DMS114 treated with DMSO at 0.1 percent for 48 hours (cell line): ENCODE data around the gene FBLN2.

ENCODE experiments used
- DNase-seq: peaks from one replicate; lab custom pipeline; 2025; ENCODE audit not compliant: unreplicated experiment; lab: John Stamatoyannopoulos, UW

FBLN2 gene

GRCh38 chr3:13530241-13531009 is 18.5 kb upstream of the FBLN2 start:
- no peak for DNase-seq

- DNase-seq = no peak
Measured at GRCh38 chr3:13532085-13532484, 16.8 kb upstream of the FBLN2 start.

GRCh38 chr3:13532631-13533030 is 16.3 kb upstream of the FBLN2 start:
- DNase-seq = no peak

- no peak for DNase-seq
Measured at GRCh38 chr3:13533885-13534301, 15.0 kb upstream of the FBLN2 start.

GRCh38 chr3:13535526-13535875 is 13.4 kb upstream of the FBLN2 start:
- DNase-seq = no peak

GRCh38 chr3:13535905-13536304 is 13.0 kb upstream of the FBLN2 start:
- no peak for DNase-seq

GRCh38 chr3:13536432-13536831 is 12.5 kb upstream of the FBLN2 start:
- no peak for DNase-seq

- DNase-seq = no peak
Measured at GRCh38 chr3:13536832-13537231, 12.1 kb upstream of the FBLN2 start.

GRCh38 chr3:13537244-13537908 is 11.5 kb upstream of the FBLN2 start:
- DNase-seq = no peak

GRCh38 chr3:13537909-13538296 is 11.0 kb upstream of the FBLN2 start:
- DNase-seq = no peak

- DNase-seq = no peak
Measured at GRCh38 chr3:13538520-13539291, 10.2 kb upstream of the FBLN2 start.

- no peak for DNase-seq
Measured at GRCh38 chr3:13539292-13539638, 9.7 kb upstream of the FBLN2 start.

- no peak for DNase-seq
Measured at GRCh38 chr3:13539671-13540070, 9.3 kb upstream of the FBLN2 start.

- DNase-seq = no peak
Measured at GRCh38 chr3:13540297-13540995, 8.5 kb upstream of the FBLN2 start.

- no peak for DNase-seq
Measured at GRCh38 chr3:13541691-13542090, 7.2 kb upstream of the FBLN2 start.

- no peak for DNase-seq
Measured at GRCh38 chr3:13542142-13542541, 6.8 kb upstream of the FBLN2 start.

GRCh38 chr3:13543253-13543652 is 5.7 kb upstream of the FBLN2 start:
- no peak for DNase-seq

- DNase-seq = no peak
Measured at GRCh38 chr3:13544293-13544831, 4.6 kb upstream of the FBLN2 start.

- no peak for DNase-seq
Measured at GRCh38 chr3:13544951-13545651, 3.8 kb upstream of the FBLN2 start.

- DNase-seq = no peak
Measured at GRCh38 chr3:13545952-13546454, 2.9 kb upstream of the FBLN2 start.
